ENCODE data around the gene PTEN.
"Not testable (repeated sequence)": the region's sequence is repeated elsewhere in the genome, so short reads cannot be mapped to it uniquely, and the experiment has no call there.

The PTEN gene

GRCh38 chr10:87863053-87863943 lies at the start of gene PTEN, which contains the start of gene KLLN:
Gene PTEN (plus strand): TSS chr10:87863625. CDS start chr10:87864470, 845 bp downstream.
Gene KLLN (minus strand): TSS chr10:87863533. CDS start chr10:87862487, 1,046 bp downstream.
- peak; percentile 96 for DNase-seq (ENCODE audit: low spot score)

GRCh38 chr10:87816163-87816897 lies 47.1 kb upstream of the PTEN start:
- DNase-seq (ENCODE audit: low spot score): no peak

GRCh38 chr10:87816898-87817608 lies 46.4 kb upstream of the PTEN start:
- no peak for DNase-seq (ENCODE audit: low spot score)

- peak; percentile 87 for DNase-seq (ENCODE audit: low spot score)
Observed at GRCh38 chr10:87817609-87818504, 45.6 kb upstream of the PTEN start, which contains the start of gene ATAD1. Gene ATAD1 (minus strand): TSS chr10:87818226. CDS start chr10:87814599, 3,627 bp downstream.

DNA sequence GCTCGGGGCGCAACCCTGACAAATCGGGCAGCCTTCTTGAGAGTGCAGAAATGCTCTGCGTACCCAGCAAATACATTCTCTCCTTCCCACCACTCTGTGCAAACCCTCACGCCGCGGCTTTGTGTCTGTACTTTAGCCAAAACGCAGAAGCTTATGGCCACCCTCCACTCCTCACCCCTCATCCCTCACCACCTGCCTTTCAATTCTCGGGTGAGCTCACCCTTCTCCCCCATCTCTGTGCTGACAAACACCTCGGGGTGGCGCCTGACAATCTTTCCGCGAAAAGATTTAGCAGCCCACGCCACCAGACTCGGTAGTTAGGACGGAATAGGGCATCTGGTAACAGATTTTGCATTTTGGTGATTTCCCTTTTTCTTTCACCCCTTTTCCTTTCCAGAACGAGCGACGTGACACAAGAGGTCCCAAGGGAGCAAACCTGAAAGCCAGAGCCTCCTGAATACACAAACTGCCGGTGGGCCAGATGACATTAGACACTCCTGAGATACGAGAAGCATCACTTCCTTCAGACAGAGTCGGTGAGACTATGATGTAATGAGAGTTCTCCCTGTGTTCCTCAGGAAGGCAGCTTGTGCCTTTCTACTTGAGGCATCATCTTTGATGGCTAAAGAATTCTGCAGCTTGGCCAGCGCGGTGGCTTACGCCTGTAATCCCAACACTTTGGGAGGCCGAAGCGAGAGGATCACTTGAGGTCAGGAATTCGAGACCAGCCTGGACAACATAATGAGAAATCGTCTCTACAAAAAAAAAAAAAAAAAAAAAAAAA lies 44.7 kb upstream of the PTEN start:
- no peak for DNase-seq (ENCODE audit: low spot score)

DNA sequence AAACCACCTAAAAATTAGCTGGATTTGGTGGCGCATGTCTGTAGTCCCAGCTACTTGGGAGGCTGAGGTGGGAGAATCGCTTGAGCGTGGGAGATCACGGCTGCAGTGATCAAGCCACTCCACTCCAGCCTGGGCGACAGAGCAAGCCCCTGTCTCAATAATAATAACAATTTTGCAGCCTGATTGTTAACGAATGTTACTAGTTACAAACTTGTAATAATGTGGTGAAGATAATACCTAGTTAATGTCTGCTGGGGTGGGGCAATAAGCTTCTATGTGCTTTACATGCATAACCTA lies 44.2 kb upstream of the PTEN start:
- DNase-seq (ENCODE audit: low spot score): no peak

GRCh38 chr10:87826653-87827052 lies 36.8 kb upstream of the PTEN start:
- DNase-seq (ENCODE audit: low spot score): no peak

GRCh38 chr10:87827681-87828080 lies 35.7 kb upstream of the PTEN start:
- no peak for DNase-seq (ENCODE audit: low spot score)

DNA sequence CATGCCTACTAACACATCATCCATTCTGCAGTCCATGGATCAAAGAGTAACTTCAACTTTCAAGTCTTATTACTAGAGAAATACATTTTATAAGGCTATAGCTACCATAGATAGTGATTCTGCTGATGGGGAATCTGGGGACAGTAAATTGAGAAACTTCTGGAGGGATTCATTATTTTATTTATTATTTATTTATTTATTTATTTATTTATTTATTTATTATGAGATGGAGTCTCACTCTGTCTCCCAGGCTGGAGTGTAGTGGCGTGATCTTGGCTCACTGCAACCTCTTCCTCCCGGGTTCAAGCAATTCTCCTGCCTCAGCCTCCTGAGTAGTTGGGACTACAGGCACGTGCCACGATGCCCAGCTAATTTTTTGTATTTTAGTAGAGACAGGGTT lies 34.4 kb upstream of the PTEN start:
- DNase-seq (ENCODE audit: low spot score): not testable (repeated sequence)

DNA sequence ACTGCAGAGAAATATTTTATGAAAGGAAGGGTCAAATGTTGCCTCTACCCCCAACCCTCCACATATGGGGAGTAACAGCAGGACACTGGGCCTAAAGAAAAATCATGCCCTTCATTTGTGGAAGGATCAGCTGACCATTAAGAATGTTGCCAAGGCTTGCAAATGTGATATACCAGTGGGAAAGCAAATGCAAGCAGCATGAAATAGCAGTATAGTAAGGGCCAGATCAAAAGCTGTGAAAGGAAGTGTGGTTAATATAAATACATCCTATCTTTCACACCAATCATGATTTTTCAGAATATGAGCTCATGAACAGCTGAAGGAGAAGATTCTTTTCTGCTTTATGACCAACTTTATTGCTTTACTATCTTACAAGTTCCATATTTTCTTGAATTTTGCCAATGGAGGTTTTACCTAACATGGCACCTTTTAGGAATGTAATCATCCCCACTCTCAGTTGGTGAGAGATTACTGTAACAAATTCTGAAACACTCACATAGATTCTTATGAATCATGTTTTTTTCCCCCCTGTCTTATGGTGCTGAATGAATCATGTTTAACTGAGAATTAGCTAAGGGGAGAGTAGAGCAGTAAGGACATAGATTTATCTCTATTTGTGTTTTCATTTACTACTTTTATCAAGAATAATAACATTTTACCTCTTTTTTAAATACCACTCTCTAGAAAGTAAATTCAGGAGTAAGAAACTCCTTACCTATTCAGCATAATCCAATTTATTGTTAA lies 33.3 kb upstream of the PTEN start:
- no peak for DNase-seq (ENCODE audit: low spot score)

DNA sequence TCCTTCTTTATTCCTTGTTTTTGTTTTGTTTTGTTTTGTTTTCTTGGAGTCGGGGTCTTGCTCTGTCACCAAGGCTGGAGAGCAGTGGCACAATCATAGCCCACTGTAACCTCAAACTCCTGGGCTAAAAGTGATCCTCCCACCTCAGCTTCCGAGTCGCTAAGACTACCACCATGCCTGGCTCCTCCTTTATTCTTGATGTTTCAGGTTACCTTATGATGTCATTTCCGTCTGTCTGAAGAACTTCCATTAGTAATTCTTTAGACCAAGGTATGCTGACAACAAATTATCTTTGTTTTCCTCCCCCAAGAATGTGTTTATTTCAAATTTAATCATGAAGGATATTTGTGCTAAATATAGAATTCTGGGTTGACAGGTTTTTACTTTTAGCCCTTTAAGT lies 27.3 kb upstream of the PTEN start:
- no peak for DNase-seq (ENCODE audit: low spot score)

DNA sequence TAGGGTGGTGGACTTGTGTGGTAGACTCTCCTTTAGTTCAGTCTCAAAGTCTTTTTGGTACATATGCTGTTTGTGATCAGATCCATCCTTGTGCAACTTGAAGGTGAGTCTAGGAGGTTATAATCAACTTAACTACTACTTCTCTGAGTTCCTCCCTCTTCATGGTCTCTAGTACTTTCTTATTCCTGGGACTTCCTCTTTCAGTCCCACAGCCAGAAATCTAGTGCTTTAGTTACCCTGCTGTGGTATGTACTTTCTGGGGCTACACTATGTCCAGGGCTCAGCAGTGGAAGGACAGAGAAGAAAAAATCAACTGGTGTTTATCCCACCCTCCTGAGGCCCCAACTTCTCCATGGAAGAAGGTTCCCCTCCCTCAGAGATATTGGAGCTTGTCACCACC lies 26.0 kb upstream of the PTEN start:
- no peak for DNase-seq (ENCODE audit: low spot score)

- DNase-seq (ENCODE audit: low spot score): no peak
Observed at GRCh38 chr10:87838650-87839049, 24.8 kb upstream of the PTEN start.

- DNase-seq (ENCODE audit: low spot score): no peak
Observed at GRCh38 chr10:87841186-87841585, 22.2 kb upstream of the PTEN start.

- DNase-seq (ENCODE audit: low spot score): no peak
Observed at GRCh38 chr10:87842220-87842641, 21.2 kb upstream of the PTEN start.

GRCh38 chr10:87842776-87843497 lies 20.5 kb upstream of the PTEN start:
- DNase-seq (ENCODE audit: low spot score): no peak

- DNase-seq (ENCODE audit: low spot score): no peak
Observed at GRCh38 chr10:87843714-87844113, 19.7 kb upstream of the PTEN start.

DNA sequence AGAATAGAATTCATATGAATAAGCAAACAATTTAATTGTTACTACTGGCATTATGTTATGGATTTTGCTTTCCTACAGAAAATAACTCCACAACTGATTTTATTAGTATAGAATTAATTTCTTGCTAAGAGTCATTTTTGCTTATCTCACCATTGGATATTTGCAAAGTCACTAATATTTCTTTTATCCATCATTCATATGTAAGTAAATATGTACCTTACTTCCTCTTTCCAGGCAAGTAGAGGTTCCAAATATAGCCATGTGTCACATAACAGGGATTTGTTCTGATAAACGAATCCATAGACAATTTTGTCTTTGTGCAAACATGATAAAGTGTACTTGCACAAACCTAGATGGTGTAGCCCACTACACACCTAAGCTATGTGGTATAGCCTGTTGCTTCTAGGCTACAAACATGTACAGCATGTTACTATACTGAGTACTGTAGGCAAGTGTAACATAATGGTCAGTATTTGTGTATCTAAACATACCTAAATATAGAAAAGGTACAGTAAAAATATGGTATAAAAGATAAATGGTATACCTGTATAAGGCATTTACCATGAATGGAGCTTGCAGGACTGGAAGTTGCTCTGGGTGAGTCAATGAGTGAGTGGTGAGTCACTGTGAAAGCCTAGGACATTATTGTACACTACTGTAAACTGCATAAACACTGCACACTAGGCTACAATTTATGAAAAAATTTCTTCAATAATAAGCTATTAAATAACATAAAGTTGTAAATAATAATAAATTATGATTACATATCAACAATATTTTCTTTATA lies 18.4 kb upstream of the PTEN start:
- DNase-seq (ENCODE audit: low spot score): no peak

All from left forelimb (tissue), 1 donor.